HEK293 (cell line): ENCODE data around the gene LEP.

ENCODE experiments used
- CTCF ChIA-PET: fragments of 350-600 bp; formaldehyde crosslinking; extraction: SDS; loops from one replicate; lab custom pipeline; 2021; ENCODE audit warnings: antibody characterized with exemption; lab: Yijun Ruan, JAX
- POLR2A ChIA-PET: fragments of 300-600 bp; formaldehyde crosslinking; extraction: SDS; loops from one replicate; lab custom pipeline; 2020; ENCODE audit warnings: antibody characterized with exemption, inconsistent platforms; lab: Yijun Ruan, JAX
- H3K27ac ChIP-seq: fragments of 200-500 bp; sonication (Bioruptor generic); 2 replicates; pipeline ENCODE4 v1.5.1; 2014; ENCODE audit warnings: low read depth, low read length, control low read depth, inconsistent platforms; ENCODE audit errors: extremely low read depth
- H3K36me3 ChIP-seq, 2 experiments: fragments of 200-500 bp in 1 of 2; sonication (Bioruptor generic) in 1 of 2; 1 replicate in 1 of 2; 2 replicates in 1 of 2; pipeline ENCODE4 v1.5.1; 2014 to 2017; ENCODE audit warnings: inconsistent platforms in 2 of 2, low read length in 2 of 2; ENCODE audit not compliant: control insufficient read depth in 2 of 2, insufficient read depth in 1 of 2
- H3K4me1 ChIP-seq: fragments of 200-500 bp; sonication (Bioruptor generic); 2 replicates; pipeline ENCODE4 v1.5.1; 2014; ENCODE audit warnings: mild to moderate bottlenecking, low read length, inconsistent platforms; ENCODE audit not compliant: control insufficient read depth, insufficient read depth
- H3K4me3 ChIP-seq: 2 replicates; pipeline ENCODE4 v1.5.1; 2011; ENCODE audit warnings: low read depth, mild to moderate bottlenecking, control low read depth, low read length, moderate library complexity
- H3K9me3 ChIP-seq: fragments of 200-500 bp; sonication (Bioruptor generic); 2 replicates; pipeline ENCODE4 v1.5.1; 2014; ENCODE audit warnings: low read depth, low read length, inconsistent platforms; ENCODE audit not compliant: control insufficient read depth, insufficient read depth
- FEZF1 ChIP-seq: fragments of 450-650 bp; formaldehyde crosslinking; IDR thresholded peaks from 2 replicates; pipeline ENCODE4 v1.5.1; 2016; ENCODE audit warnings: missing biosample characterization, missing genetic modification characterization
- KLF7 ChIP-seq: fragments of 450-650 bp; formaldehyde crosslinking; IDR thresholded peaks from 2 replicates; pipeline ENCODE4 v1.5.1; 2016; ENCODE audit warnings: missing biosample characterization, missing genetic modification characterization, borderline replicate concordance
- MYNN ChIP-seq: fragments of 450-650 bp; formaldehyde crosslinking; IDR thresholded peaks from 2 replicates; pipeline ENCODE4 v1.5.1; 2016; ENCODE audit warnings: missing biosample characterization, missing genetic modification characterization, borderline replicate concordance
- SP2 ChIP-seq: fragments of 450-650 bp; formaldehyde crosslinking; IDR thresholded peaks from 2 replicates; pipeline ENCODE4 v1.5.1; 2016; ENCODE audit warnings: missing biosample characterization, missing genetic modification characterization
- SP3 ChIP-seq: fragments of 450-650 bp; formaldehyde crosslinking; IDR thresholded peaks from 2 replicates; pipeline ENCODE4 v1.5.1; 2016; ENCODE audit warnings: missing biosample characterization, missing genetic modification characterization
- ZBTB1 ChIP-seq: fragments of 450-650 bp; formaldehyde crosslinking; IDR thresholded peaks from 2 replicates; pipeline ENCODE4 v1.5.1; 2016; ENCODE audit warnings: missing biosample characterization, missing genetic modification characterization
- ZFHX2 ChIP-seq: fragments of 450-650 bp; formaldehyde crosslinking; conservative IDR thresholded peaks from 2 replicates; pipeline ENCODE4 v1.5.1; 2016; ENCODE audit warnings: missing biosample characterization, missing genetic modification characterization
- ZNF133 ChIP-seq: fragments of 450-650 bp; formaldehyde crosslinking; IDR thresholded peaks from 2 replicates; pipeline ENCODE4 v1.5.1; 2016; ENCODE audit warnings: missing biosample characterization, missing genetic modification characterization
- ZNF146 ChIP-seq: fragments of 450-650 bp; formaldehyde crosslinking; IDR thresholded peaks from 2 replicates; pipeline ENCODE4 v1.5.1; 2016; ENCODE audit warnings: missing biosample characterization, missing genetic modification characterization
- ZNF223 ChIP-seq: fragments of 450-650 bp; formaldehyde crosslinking; IDR thresholded peaks from 2 replicates; pipeline ENCODE4 v1.5.1; 2016; ENCODE audit warnings: missing biosample characterization, missing genetic modification characterization
- ZNF433 ChIP-seq: fragments of 450-650 bp; formaldehyde crosslinking; IDR thresholded peaks from 2 replicates; pipeline ENCODE4 v1.5.1; 2016; ENCODE audit warnings: missing biosample characterization, missing genetic modification characterization, low read depth
- ZNF544 ChIP-seq: fragments of 450-650 bp; formaldehyde crosslinking; IDR thresholded peaks from 2 replicates; pipeline ENCODE4 v1.5.0; 2017; ENCODE audit warnings: missing biosample characterization, missing genetic modification characterization
- ZNF600 ChIP-seq: fragments of 450-650 bp; formaldehyde crosslinking; IDR thresholded peaks from 2 replicates; pipeline ENCODE4 v1.5.1; 2016; ENCODE audit warnings: missing biosample characterization, missing genetic modification characterization
- ZNF76 ChIP-seq: fragments of 450-650 bp; formaldehyde crosslinking; IDR thresholded peaks from 2 replicates; pipeline ENCODE4; 2016; ENCODE audit warnings: low read depth, missing biosample characterization, missing genetic modification characterization, borderline replicate concordance
- ZXDB ChIP-seq: fragments of 450-650 bp; formaldehyde crosslinking; IDR thresholded peaks from 2 replicates; pipeline ENCODE4 v1.5.1; 2016; ENCODE audit warnings: missing biosample characterization, missing genetic modification characterization
- TF ChIP-seq, protein P1 (sequence below): fragments of 450-650 bp; formaldehyde crosslinking; IDR thresholded peaks from 2 replicates; pipeline ENCODE4 v1.5.1; 2017; ENCODE audit warnings: missing biosample characterization, missing genetic modification characterization
- TF ChIP-seq, protein P2 (sequence below): fragments of 450-650 bp; formaldehyde crosslinking; IDR thresholded peaks from 2 replicates; pipeline ENCODE4 v1.5.1; 2016; ENCODE audit warnings: missing biosample characterization, missing genetic modification characterization
- TF ChIP-seq, protein P3 (sequence below): fragments of 450-650 bp; formaldehyde crosslinking; IDR thresholded peaks from 2 replicates; pipeline ENCODE4 v1.5.1; 2016; ENCODE audit warnings: missing biosample characterization, missing genetic modification characterization
- TF ChIP-seq, protein P4 (sequence below): fragments of 450-650 bp; formaldehyde crosslinking; IDR thresholded peaks from 2 replicates; pipeline ENCODE4; 2016; ENCODE audit warnings: missing biosample characterization, missing genetic modification characterization

The LEP gene

DNA sequence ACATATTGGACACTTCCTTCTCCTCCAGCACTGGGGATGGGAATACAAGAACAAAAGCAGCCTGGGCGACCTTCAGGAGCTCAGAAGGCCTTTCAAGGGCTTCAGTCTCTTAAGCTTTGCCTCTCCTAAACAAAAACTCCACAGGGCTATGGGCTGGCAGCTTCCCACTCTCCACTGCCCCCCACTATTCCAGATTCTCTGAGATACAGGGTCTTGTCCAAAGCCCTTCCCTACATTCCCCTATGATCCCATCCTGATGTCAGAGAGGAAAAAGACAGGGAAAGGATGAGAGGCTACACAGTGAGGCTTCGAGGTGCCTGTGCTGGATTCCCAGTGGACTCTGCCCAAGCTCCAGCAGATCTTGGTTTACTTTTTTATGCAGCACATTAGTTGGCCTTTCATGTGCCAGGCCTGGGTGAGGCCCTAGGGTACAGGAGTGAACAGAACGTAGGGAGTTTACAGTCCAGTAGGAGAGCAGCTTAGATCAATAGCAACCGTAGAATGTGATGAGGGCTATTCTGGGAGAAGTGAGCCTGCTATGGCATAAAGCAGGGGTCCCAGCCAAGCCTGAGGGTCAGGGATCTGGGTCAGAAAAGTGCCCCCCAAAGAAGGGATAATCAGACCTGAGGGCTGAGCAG lies 33.3 kb downstream of the LEP start (continued):
- TF ChIP-seq, protein P1, sequence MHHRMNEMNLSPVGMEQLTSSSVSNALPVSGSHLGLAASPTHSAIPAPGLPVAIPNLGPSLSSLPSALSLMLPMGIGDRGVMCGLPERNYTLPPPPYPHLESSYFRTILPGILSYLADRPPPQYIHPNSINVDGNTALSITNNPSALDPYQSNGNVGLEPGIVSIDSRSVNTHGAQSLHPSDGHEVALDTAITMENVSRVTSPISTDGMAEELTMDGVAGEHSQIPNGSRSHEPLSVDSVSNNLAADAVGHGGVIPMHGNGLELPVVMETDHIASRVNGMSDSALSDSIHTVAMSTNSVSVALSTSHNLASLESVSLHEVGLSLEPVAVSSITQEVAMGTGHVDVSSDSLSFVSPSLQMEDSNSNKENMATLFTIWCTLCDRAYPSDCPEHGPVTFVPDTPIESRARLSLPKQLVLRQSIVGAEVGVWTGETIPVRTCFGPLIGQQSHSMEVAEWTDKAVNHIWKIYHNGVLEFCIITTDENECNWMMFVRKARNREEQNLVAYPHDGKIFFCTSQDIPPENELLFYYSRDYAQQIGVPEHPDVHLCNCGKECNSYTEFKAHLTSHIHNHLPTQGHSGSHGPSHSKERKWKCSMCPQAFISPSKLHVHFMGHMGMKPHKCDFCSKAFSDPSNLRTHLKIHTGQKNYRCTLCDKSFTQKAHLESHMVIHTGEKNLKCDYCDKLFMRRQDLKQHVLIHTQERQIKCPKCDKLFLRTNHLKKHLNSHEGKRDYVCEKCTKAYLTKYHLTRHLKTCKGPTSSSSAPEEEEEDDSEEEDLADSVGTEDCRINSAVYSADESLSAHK (tag by site-specific recombination) = no peak
- TF ChIP-seq ZNF146 (tag by site-specific recombination) = no peak
- no peak for TF ChIP-seq SP3 (tag by site-specific recombination)

DNA sequence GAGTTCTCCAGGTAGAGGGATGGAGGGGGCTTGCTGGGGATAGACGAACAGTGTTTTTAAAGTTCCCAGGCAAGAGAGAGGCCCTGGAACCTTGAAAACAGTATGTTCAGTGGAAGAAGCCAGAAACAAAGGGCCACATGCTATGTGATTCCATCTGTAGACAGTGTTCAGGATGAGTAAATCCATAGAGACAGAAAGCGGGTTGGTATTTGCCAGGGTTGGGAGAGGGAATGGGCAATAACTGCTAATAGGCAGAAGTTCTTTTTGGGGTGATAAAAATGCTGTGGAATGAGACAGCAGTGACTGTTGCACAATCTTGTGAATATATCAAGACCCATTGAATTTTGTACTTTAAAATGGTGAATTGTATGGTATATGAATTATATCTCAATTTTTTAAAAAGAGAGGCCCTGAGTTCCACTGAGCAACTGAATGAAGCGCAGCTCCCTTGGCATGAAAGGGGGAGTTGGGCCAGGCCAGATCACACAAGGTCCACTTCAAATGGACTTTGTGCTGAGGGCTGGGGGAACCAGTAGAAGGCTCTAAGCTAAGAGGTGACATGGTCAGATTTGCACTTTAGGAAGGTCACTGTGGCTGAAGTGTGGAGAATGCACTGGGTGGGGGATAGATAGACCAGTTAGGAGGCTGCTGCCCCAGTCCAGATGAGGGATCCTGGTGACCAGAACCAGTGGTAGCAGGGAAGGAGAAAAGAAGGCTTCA lies 34.0 kb downstream of the LEP start:
- Histone ChIP-seq H3K36me3 (no peaks in the 10 kb centered on the region), H3K27ac (no peak overlapping the region), H3K4me1 (no peaks in the 10 kb centered on the region), H3K9me3 (no peaks in the 10 kb centered on the region), H3K4me3 (no peak overlapping the region)
- ChIA-PET POLR2A (no interaction called here), CTCF (no interaction called here)
- TF ChIP-seq ZNF600 (tag by site-specific recombination) = no peak
- no peak for TF ChIP-seq ZNF133 (tag by site-specific recombination)
- TF ChIP-seq ZXDB (tag by site-specific recombination) = no peak
- TF ChIP-seq ZNF433 (tag by site-specific recombination) = no peak
- TF ChIP-seq, protein P2, sequence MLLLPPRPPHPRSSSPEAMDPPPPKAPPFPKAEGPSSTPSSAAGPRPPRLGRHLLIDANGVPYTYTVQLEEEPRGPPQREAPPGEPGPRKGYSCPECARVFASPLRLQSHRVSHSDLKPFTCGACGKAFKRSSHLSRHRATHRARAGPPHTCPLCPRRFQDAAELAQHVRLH (tag by site-specific recombination) = no peak
- no peak for TF ChIP-seq ZNF223
- no peak for TF ChIP-seq ZNF544
- TF ChIP-seq, protein P3, sequence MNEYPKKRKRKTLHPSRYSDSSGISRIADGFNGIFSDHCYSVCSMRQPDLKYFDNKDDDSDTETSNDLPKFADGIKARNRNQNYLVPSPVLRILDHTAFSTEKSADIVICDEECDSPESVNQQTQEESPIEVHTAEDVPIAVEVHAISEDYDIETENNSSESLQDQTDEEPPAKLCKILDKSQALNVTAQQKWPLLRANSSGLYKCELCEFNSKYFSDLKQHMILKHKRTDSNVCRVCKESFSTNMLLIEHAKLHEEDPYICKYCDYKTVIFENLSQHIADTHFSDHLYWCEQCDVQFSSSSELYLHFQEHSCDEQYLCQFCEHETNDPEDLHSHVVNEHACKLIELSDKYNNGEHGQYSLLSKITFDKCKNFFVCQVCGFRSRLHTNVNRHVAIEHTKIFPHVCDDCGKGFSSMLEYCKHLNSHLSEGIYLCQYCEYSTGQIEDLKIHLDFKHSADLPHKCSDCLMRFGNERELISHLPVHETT (tag by site-specific recombination) = no peak
- TF ChIP-seq SP2 (tag by site-specific recombination) = no peak
- no peak for TF ChIP-seq MYNN
- no peak for TF ChIP-seq ZBTB1 (tag by site-specific recombination)
- TF ChIP-seq FEZF1 = no peak
- TF ChIP-seq ZNF76 (tag by site-specific recombination) = no peak
- TF ChIP-seq, protein P4, sequence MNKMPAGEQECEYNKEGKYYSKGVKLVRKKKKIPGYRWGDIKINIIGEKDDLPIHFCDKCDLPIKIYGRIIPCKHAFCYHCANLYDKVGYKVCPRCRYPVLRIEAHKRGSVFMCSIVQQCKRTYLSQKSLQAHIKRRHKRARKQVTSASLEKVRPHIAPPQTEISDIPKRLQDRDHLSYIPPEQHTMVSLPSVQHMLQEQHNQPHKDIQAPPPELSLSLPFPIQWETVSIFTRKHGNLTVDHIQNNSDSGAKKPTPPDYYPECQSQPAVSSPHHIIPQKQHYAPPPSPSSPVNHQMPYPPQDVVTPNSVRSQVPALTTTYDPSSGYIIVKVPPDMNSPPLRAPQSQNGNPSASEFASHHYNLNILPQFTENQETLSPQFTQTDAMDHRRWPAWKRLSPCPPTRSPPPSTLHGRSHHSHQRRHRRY = no peak

DNA sequence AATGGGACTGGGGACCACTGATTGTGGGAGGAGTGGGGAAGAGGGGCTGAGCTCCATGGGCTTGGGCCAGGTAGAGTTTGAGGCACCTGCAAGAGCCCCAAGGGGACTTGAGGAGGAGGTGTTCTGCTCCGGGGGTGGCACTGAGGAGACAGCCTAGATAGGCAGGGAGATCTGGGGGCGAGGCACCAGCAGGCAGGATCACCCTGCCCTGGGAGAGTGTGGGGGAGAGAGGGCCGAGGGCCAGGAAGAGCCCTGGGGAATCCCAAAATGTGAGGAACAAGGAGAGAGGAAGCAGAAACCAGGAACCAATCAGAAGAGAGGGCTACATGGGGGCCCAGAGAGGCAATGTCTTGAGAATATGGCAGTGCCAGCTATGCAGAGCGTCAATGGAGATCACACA lies 34.6 kb downstream of the LEP start:
- Histone ChIP-seq H3K4me3 (no peak overlapping the region), H3K27ac (no peak overlapping the region), H3K4me1 (no peaks in the 10 kb centered on the region), H3K36me3 (no peaks in the 10 kb centered on the region)
- CTCF ChIA-PET = no interaction called here
- TF ChIP-seq ZFHX2 (tag by site-specific recombination) (peak; percentile 43; the same call in 1 of the 2 replicates), KLF7 (no peak)
- TF ChIP-seq, all 188 proteins: peak for 1
- H3K9me3 ChIP-seq = no peaks in the 10 kb centered on the region
- POLR2A ChIA-PET = no interaction called here
